Raji (cell line): Measurements from ENCODE around the gene APPL1.

ENCODE experiments used
- POLR2A ChIP-seq: IDR thresholded peaks from 2 replicates; pipeline ENCODE4 v1.6.1; 2011; ENCODE audit warnings: low read depth, low read length, control low read depth; ENCODE audit not compliant: insufficient read depth

The APPL1 gene

DNA sequence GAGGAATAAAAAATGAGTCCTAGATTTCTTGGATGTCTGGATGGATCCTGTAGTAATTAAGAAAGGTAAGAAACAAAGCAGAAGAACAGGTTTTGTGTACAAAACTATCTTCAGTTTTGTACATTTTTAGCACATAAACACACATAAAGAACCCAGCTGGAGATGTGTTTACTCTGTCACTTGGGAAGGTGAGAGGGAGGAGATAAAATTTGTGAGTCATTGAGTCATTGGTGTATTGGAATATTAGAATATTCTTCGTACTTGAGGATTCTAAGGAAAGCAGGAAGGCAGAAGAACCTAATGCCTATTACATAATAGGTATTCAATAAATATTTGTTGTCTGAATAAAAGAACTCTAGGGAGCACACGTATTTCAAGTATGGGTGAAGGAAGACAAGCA is 17.4 kb downstream of the APPL1 start:
- no peak for TF ChIP-seq POLR2A

DNA sequence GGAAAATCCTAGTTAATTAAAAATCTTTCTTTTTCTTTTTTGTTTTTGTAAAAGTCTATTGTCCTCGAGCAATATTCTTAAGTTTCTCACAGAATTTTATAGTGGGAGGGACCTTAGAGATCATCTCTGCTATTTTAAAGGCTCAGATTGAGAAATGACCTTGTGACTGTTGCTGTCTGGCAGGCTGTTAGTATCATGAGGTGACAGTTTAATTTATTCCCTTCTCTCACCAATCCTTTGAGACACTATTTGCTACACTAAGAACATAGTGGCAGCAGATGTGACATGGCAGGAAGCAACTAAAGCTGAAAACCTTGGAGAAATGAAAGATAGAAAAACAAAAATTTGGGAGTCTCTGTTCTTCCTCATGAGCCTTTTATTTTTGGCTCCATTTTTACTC is 24.9 kb downstream of the APPL1 start:
- no peak for TF ChIP-seq POLR2A

DNA sequence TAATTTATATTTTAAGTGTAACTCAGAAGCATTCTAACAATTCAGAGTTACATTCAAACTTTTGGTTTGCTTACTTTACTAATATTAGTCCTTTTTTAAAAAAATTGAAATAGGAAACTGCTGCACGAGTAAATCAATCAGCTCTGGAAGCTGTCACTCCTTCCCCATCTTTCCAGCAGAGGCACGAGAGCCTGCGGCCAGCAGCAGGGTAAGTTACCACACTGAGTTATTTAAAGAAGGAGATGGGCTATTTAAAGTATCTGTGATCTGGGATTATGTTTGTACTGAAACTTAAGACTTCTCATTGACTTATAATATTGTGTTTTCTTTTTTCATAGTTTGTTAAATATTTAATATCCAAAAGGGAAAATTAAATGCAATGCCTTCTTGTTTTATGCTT is 29.3 kb downstream of the APPL1 start:
- no peak for TF ChIP-seq POLR2A

DNA sequence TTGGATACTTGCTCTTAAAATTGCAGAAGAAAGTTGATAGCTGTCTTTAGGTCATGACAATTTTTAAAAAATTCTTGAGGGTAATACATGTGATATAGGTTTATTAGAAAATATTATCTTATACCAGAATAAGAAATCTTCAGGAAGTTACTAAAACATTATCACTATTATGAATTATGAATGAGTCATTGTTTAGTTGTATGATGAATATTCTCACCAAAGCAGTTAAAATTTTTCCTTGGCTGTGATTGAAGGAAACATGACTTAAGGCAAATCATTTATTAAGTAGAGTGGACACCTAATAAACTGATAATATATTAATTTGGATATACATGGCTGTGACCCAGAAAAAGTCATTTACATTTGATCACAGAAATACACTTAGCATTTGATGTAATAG is 30.1 kb downstream of the APPL1 start:
- no peak for TF ChIP-seq POLR2A

DNA sequence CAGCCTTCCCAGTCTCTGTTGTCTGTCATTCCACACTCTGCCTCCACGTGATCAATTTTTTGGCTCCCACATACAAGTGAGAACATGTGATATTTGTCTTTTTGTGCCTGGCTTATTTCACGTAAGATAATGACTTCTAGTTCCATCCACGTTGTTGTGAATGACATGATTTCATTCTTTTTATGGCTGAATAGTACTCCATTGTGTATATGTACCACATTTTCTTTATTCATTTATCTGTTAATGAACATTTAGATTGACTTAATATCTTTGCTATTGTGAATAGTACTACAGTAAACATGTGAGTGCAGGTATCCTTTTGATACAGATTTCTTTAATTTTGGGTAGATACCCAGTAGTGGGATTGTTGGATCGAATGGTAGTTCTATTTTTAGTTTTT is 33.6 kb downstream of the APPL1 start:
- TF ChIP-seq POLR2A = no peak

DNA sequence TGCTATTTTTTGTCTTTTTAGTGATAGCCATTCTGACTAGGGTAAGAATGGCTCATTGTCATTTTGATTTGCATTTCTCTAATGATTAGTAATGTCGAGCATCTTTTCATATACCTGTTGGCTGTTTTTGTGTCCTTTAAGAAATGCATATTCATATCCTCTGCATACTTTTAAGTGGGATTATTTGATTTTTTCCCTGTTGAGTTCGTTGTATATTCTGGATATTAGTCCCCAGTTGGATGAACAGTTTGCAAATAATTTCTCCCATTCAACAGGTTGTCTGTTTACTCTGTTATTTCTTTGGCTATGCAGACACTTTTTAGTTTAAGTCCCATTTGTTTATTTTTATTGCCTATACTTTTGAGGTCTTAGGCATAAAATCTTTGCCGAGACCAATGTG is 34.4 kb downstream of the APPL1 start:
- TF ChIP-seq POLR2A = no peak

DNA sequence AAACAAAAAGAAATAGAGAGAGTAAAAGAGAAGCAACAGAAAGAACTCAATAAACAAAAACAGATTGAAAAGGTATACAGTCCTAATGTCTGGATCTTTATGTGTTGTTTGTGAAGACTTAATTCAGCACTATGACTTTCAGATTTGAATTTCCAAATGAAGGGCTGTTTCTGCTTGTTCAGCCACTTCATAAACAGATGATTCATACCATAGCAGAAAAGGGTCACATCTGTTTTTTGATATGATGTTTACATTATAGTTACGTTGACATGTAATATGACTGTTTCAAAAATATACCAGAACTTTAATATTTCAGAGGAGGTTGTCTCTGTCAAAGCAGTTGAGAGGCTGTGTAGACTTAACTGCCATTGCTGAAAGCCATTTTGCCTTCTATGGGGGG is 40.9 kb downstream of the APPL1 start:
- no peak for TF ChIP-seq POLR2A

DNA sequence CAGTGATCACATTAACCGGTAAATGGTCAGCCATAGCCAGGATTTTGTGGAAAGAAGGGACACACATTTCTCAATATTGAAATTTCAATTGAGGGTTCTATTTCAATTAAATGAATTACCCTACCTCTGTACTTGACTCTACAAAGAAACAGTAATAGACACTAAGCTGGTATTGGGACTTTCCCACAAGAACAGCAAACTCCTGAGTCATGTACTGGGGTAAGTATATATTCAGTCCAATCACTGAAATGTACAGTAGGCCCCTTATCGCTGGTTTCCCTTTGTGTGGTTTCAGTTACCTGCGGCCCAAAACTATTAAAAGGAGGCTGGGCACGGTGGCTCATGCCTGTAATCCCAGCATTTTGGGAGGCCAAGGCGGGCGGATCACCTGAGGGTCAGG is 47.3 kb downstream of the APPL1 start:
- no peak for TF ChIP-seq POLR2A

DNA sequence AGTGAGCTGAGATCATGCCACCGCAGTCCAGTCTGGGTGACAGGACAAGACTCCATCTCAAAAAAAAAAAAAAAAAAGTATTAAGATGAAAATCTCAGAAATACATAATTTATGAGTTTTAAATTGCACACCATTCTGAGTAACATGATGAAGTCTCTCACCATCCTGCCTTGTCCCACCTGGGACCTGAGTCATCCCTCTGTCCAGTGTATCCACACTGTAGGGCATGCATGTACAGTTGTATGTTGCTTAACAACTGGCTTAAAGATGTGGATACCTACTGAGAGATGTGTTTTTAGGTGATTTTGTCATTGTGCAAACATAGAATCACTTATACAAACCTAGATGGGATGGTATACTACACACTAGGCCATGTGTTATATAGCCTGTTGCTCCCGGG is 47.9 kb downstream of the APPL1 start:
- no peak for TF ChIP-seq POLR2A

DNA sequence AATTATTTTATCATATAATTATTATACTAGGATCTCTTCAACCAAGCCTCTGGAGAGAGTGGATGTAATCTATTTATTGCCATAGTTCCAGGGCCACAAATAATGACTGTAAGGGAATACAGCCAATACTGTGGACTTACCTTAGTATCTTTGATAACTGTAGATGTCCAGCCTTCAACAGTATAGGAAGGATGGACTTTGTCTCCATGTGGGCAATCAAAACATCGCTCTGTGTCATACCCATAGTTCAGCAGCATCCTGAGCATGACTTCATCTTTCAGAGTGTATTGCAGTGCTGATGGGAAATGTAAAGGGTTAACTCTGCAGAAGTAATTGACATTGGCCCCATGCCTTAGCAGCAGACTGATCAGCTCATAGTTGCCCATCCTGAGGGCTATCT is 50.7 kb downstream of the APPL1 start:
- no peak for TF ChIP-seq POLR2A

DNA sequence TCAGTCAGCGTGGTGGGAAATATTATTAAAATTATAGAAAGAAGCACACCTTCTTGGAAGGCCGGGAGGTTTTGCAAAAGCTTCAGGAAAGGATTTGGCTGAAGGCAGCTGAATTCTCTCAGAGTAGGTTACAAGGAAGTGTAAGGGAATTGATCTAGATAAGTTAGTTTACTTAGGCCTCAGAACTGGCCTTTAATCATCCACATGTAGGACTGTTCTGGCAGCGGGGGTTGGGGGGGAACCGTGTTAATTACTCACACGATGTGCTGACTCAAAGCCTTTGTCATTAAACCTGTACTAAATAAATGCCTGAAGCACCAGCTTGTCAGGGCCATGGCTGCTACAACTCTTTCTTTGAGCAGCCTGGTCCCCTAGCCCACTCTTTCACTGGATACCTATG is 52.2 kb downstream of the APPL1 start:
- TF ChIP-seq POLR2A = no peak

DNA sequence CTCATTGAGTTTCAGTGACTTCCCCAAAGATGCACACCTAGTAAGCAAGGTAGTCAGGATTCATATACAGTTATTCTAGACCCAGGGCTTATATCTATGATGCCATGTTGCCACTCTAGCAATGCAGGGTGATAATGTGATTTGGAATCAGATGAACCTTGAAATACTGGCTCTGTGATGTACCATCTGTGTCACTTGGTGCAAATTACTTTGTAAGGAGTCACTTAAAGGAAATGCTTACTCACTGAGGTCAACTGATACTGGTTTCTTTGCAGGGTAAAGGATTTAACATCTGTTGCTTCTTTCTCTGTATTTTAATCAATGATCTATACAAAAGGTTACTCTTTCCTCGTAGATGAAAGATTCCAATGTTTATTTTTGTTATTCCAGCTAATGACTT is 54.2 kb downstream of the APPL1 start:
- TF ChIP-seq POLR2A = no peak

DNA sequence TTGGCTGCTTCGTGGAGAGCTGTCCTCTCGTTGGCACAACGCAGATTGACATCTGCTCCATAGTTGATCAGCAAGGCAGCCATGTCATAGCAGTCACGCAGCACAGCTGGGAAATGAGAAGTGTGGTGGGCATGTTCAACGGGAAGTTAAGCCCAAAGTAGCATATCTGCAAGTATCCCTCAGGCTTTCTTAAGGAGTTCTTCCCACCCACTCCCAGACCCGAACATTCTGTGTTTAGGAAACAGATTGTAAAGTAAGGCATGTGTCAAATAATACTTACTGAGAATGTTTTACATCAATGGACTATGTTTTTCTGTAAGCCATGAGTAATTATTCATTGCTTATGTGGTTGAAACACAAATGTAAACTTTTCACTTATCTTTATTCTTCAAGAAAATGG is 55.8 kb downstream of the APPL1 start:
- no peak for TF ChIP-seq POLR2A

DNA sequence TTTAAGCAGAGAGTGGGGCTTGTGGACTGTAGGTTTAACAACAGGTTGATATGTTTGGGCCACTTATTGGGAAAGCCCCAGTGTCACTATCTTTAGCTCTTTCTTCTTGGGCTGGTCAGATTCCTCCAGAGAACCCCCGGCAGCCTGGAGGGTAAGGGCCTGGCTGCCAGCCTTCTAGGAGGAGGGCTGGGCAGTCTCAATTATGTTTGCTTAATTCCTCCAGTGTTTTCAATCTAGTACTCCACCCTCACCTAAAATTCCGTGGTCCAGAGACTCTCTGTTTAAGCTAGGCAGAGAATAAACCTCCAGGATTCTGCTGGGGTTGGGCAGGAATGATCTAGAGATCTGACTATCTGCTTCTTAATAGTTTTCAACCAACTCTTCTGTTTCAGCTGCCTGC is 59.7 kb downstream of the APPL1 start:
- TF ChIP-seq POLR2A = no peak

DNA sequence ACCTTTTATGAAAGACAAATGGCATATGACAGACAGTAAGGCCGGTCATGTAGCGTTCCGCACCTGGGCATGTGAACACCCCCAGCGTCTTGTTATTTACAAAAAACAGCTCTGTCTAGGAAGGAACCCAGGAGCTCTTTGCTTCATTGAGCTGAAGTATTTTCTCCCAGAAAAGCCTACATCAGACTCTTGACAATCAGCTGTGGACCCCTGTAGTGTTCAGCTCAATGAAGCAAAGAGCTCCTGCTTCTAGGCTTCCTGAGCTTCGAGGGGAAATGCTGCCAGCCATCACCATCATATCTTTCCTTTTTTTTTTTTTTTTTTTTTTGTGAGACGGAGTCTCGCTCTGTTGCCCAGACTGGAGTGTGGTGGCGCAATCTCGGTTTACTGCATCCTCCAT is 60.9 kb downstream of the APPL1 start:
- no peak for TF ChIP-seq POLR2A

DNA sequence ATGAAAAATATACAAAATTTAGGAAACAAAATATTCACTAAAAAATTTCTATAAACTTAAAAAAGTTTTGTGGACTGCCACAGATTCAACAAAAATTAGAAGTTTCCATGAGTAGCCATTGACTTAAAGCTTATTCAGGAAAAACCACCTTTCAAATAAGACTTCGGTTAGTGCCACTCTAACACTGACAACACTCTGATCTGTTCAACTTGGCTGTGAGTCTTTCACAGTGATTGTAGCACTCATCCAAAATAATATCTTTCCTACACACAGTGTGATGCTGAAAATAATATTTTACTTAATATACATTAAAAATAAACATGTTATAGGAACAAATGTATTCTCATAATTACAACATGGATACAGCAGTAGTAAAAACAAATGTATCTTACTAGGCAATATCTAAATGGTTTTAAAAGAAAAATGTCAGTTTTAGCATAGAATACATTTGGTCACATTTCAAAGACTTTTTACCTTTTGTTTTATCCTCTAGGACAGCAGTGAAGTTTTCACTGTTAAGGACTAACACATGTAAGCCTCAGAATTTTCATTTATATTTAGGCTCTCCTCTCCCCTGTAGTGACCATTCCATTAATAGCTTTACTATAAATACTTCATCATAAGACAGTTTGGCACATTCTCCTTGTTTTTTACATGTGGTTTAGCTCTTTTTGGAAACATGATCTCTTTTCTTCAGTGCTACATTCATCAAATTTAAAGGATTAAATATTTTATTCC is 64.8 kb downstream of the APPL1 start, which contains the start of gene ASB14:
TSS of gene ASB14 (minus strand) at position 527 of the 738 bp plus-strand sequence. CDS start 652 bp downstream, outside the sequence.
- TF ChIP-seq POLR2A = no peak

DNA sequence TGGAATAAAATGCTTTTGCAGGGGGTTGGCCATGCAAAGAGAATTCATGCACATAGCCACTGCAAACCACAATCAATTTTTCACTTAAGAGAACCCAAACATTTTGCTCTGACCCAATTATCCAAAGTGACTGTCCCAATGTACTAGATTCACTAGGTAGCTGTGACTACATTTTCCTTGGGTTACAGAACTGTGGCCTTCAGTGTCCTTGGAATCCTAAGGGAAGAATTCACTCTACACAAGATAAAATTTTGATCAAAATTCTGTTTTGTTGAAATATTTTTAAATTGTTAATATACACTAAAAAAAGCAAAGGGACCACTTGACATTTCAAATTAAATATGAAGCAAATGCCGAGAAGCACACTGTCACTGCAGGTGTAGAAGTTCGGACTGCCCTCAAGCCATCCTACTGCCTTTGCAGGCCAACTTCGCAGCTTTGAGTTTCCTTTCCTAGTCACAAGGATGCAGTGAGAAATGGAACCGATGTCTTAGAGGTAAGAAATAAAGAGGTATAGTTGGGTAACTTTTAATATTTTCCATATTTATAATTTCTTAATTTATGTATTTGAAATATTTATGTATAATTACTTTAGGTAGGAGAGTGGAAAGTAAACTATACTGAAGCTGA is 65.5 kb downstream of the APPL1 start:
- no peak for TF ChIP-seq POLR2A
